ENCODE data around the gene TP53.

TP53 gene

DNA sequence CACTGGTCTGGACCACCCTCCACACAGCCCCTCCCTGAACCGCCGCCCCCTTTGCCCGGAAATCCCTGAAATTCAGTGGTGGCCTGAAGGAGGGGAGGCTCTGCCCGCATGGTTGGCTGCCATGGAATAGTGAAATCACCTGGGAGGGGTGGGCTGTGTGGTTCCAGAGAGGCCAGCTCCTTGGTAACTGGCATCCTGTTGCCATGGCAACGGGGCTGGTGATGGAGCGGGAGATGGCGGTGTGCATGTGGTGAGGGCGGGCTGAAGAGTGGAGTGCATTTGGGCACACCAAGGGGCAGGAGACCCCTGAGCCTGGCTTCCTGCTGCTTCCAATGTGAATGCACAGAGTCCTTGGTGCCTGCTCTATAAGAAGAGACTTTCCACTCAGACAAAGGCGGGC is 20.2 kb upstream of the TP53 start:
- in situ Hi-C loops (cut with MboI; ENCODE audit: low sequenced_read_pairs): no loop called here

- in situ Hi-C loops (cut with MboI; ENCODE audit: low sequenced_read_pairs): no loop called here
These were observed 19.5 kb upstream of the TP53 start for GRCh38 chr17:7706631-7707354.

GRCh38 chr17:7705269-7706255 is 18.3 kb upstream of the TP53 start:
- in situ Hi-C loops (cut with MboI; ENCODE audit: low sequenced_read_pairs): no loop called here

- in situ Hi-C loops (cut with MboI; ENCODE audit: low sequenced_read_pairs): no loop called here
These were observed 17.4 kb upstream of the TP53 start, which contains the start of gene EFNB3 for GRCh38 chr17:7704601-7705268. TSS of gene EFNB3 (plus strand) at chr17:7705202. CDS start at chr17:7705599, 397 bp downstream.

- in situ Hi-C loops (cut with MboI; ENCODE audit: low sequenced_read_pairs): no loop called here
These were observed 16.5 kb upstream of the TP53 start for GRCh38 chr17:7703584-7704479.

DNA sequence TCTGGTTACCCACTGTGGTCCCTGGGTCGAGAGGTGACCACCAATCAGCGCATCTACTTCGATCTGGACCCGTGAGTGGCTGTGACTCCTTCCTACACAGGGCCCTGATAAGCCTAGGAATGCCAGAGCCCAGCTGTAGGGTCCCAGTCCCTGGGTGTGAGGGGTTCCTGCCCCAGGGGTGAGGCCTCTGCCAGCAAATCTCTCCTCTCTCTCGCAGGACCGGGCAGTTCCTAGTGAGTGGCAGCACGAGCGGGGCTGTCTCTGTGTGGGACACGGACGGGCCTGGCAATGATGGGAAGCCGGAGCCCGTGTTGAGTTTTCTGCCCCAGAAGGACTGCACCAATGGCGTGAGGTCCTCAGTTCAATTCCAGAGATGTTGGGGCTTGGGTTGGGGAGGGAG is 15.5 kb upstream of the TP53 start:
- in situ Hi-C loops (cut with MboI; ENCODE audit: low sequenced_read_pairs): no loop called here

DNA sequence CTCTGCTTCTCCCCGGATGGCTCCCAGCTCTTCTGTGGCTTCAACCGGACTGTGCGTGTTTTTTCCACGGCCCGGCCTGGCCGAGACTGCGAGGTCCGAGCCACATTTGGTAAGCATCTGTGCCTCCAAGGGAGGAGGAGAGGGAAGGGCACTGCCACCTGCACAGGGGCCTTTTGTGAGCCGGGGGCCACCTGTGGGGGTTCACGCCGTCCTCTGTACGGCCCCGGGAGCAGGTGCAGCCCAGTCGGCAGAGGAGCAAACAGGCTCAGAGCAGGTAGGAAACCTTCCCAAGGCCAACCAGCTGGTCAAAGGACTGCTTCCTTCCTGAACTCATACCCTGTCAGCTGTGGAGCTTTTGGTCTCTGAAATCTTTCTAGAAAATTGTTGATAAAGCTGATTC is 14.4 kb upstream of the TP53 start:
- in situ Hi-C loops (cut with MboI; ENCODE audit: low sequenced_read_pairs): no loop called here

DNA sequence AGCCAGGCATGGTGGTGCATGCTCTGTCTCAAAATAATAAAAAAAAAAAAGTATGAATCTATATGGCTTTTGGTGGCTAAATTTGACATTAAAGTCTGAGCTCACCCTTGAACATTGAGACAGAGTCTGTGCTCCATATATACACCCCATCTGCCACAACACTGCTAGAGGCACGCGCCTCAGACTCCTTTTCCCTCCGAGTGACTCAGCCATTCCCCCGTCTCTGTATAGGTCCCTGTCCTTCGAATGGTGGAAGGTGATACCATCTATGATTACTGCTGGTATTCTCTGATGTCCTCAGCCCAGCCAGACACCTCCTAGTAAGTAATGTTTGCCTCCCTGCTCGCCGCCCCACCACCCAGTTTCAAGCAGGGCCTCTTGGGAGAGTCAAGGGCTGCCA is 13.2 kb upstream of the TP53 start:
- in situ Hi-C loops (cut with MboI; ENCODE audit: low sequenced_read_pairs): no loop called here

- in situ Hi-C loops (cut with MboI; ENCODE audit: low sequenced_read_pairs): no loop called here
These were observed 10.7 kb upstream of the TP53 start for GRCh38 chr17:7697828-7698588.

DNA sequence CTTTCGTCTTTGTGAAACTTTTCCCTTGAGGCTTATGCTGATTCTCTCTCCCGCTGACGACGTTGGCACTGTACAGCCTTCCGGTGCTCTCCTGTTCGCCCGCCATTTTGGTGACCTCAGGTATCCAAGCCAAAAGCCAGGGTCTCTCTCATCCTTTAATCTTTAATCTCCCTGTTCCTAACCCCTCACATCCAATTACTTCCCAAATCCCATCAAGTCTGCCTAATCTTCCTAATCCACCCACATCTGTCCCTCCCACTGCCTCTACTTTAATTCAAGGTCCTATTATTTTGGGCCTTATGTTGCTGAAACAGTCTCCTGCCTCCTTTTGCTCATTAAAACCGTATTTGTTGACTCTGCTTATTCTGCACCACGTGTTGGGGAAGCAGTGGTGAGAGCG is 8.3 kb upstream of the TP53 start:
- in situ Hi-C loops (cut with MboI; ENCODE audit: low sequenced_read_pairs): no loop called here

DNA sequence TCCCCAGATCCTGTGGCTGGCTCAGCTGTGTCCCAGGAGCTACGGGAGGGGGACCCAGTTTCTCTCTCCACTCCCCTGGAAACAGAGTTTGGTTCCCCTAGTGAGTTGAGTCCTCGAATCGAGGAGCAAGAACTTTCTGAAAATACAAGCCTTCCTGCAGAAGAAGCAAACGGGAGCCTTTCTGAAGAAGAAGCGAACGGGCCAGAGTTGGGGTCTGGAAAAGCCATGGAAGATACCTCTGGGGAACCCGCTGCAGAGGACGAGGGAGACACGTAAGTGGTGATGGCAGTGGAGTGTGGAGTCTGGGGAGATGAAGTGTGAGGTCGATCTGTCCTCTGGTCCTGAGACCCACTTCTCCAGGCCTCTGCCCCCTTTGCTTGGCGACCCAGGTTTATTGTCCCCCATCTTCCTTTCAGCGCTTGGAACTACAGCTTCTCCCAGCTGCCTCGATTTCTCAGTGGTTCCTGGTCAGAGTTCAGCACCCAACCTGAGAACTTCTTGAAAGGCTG is 1.6 kb upstream of the TP53 start:
- in situ Hi-C loops (cut with MboI; ENCODE audit: low sequenced_read_pairs): no loop called here

DNA sequence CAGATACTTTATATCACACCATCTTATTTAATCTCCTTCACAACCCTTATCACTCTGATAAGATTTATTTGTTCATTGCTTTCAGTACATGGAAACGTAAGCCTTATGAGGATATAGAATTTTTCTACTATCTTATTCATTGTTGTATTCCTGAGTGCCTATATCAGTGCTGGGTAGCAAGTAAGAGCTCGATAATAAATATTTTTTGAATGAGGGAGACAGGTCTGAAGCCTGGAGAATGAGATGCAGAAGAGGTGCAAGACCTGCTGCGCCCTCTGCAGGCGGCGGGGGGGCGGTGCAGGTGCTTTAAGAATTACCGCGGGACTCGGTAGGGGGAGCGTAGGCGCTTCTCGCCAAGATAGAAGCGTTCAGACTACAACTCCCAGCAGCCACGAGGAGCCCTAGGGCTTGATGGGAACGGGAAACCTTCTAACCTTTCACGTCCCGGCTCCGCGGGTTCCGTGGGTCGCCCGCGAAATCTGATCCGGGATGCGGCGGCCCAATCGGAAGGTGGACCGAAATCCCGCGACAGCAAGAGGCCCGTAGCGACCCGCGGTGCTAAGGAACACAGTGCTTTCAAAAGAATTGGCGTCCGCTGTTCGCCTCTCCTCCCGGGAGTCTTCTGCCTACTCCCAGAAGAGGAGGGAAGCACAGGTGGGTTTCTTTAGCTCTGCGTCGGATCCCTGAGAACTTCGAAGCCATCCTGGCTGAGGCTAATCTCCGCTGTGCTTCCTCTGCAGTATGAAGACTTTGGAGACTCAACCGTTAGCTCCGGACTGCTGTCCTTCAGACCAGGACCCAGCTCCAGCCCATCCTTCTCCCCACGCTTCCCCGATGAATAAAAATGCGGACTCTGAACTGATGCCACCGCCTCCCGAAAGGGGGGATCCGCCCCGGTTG is 868 bp upstream of the TP53 start, which contains the start of gene WRAP53:
TSS of gene WRAP53 (plus strand) at position 570 of the 900 bp plus-strand sequence. CDS start at position 742, 172 bp downstream.
- in situ Hi-C loops (cut with MboI; ENCODE audit: low sequenced_read_pairs): no loop called here

DNA sequence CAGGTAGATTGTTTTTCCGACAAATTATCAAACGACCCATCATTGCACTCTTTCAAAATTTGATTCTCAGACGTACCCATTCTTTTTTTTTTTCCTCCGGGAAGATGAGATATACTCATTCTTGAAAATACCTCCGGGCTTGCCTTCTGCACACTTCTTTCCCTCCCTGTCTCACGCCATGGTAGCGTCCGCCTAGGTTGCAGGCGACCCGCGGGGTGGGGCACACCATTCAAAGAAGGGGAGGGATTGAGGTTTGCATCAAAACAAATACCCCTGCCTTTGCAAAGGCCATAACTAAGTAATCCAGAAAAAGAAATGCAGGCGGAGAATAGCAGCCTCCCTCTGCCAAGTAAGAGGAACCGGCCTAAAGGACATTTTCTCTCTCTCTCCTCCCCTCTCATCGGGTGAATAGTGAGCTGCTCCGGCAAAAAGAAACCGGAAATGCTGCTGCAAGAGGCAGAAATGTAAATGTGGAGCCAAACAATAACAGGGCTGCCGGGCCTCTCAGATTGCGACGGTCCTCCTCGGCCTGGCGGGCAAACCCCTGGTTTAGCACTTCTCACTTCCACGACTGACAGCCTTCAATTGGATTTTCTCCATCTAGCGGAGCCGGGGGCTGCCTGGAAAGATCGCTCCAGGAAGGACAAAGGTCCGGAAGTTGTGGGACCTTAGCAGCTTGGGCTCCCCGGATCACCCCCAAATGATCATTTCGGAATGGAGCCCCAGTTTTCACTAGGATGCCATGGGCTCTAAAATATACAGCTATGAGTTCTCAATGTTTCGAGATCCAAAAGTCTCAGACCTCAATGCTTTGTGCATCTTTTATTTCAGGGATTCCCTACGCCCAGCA is 843 bp downstream of the TP53 start:
- in situ Hi-C loops (cut with MboI; ENCODE audit: low sequenced_read_pairs): no loop called here

- in situ Hi-C loops (cut with MboI; ENCODE audit: low sequenced_read_pairs): no loop called here
These were observed 1.6 kb downstream of the TP53 start for GRCh38 chr17:7685533-7686221.

DNA sequence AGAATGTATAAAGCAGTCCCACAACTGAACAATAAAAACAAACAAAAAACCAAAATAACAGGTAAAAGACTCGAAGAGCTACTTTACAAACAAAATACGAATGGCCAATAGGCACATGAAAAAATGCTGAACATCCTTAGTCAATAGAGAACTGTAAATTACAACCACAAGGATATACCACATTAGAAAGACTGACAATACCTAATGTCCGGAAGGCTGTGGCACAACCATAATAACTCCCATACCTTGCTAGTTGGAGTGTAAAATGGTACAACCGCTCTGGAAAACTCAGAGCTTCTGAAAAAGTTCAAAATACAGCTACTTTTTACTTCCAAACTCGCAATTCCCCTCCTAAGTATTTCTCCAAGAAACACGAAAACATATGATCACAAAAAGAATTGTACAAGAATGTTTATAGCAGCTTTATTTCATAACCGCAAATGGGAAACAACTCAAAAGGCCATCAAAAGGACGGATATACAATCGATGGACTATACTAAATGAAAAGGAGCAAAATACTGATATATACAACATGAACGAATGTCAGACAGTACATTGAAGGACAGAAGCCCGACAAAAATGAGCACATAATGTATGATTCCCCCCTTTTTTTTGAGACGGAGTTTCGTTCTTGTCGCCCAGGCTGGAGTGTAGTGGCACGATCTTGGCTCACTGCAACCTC is 2.3 kb downstream of the TP53 start:
- in situ Hi-C loops (cut with MboI; ENCODE audit: low sequenced_read_pairs): no loop called here

DNA sequence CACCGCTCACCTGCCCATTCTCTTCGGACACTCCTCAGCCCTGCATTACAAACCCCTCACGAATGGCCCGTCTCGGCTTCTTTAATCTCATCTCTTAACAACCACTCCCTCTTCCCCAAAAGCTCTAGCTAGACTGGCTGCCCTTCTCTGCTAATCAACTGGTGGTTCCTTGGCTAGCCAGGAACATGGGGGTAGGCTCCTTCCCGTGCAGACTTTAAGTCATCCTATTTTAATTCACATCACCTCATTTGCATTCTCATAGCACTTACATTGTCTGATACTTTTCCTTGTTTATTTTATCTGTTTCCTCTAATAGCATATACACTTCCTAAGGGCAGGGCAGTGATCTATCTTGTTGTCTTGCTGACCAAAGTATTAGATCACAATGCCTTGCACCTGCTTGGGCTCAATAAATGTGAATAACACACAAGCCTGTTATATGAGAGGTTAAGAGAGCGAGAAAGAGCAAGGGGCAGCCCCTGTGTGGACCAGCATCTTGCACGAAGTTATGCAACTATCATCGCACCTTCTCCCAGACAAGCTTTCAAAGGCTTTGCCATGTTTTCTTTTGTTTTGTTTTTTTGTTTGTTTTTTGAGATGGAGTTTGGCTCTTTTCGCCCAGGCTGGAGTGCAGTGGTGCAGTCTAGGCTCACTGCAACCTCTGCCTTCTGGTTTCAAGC is 9.8 kb downstream of the TP53 start:
- in situ Hi-C loops (cut with MboI; ENCODE audit: low sequenced_read_pairs): no loop called here
